SKM-1 (cell line): Measurements from ENCODE around the gene IDS.
"Not testable (repeated sequence)": the region's sequence is repeated elsewhere in the genome, so short reads cannot be mapped to it uniquely, and the experiment has no call there.

Source experiments
- DNase-seq: peaks from one replicate; lab custom pipeline; 2025; ENCODE audit not compliant: unreplicated experiment; lab: John Stamatoyannopoulos, UW

IDS gene

DNA sequence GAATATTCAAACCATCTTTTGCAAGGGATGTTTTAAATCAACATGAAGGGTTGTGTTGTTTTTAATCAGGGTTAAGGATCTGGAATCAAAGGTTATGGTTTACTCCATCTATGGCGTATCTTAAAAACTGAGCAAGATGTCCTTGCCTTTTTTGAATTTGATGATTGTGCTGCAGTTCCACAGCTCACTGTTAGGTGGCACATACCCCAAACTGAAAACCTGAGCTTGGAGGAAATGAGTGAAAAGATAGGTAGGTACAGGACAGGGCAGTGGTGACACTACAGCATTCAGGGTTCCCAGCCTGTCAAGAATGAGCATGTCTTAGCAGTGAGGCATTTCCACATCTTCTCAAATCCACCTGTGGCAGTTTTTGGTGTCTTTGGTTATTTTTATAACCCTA is 22.6 kb upstream of the IDS start:
- DNase-seq, result no peak

DNA sequence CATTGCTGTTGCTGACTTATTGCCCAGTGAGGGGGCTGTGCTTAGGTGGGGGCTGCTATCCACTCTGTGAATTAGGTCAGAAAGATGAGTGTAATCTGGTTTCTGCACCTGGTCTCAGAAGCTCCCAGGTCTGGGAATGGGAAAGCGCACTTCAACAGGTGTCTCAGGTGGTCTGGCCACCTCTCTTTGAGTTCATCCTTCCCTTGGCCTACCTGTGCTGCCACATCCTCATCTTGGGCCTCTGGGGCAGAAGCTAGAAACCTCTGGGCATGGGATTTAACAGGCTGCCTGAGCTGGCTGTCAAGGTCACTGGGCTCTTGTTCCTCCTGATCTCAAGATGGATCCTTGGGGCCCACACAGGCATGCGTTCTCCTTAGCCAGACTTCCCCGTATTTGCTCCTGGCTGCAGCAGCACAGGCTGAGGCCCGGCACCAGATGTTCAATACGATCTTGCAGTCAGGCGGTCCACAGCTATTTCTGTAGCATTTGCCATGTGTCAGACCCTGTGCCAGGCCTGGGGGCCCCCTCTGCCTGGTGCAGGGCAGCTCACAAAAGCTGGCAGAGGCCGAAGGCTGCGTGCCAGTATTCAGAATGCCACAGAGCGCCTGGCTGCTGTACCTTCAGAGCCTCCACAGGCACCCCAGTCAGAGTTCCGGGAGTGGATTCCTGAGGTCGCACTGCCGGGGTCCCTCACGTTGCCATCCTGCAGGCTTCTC is 21.4 kb upstream of the IDS start:
- DNase-seq, result not testable (repeated sequence)

DNA sequence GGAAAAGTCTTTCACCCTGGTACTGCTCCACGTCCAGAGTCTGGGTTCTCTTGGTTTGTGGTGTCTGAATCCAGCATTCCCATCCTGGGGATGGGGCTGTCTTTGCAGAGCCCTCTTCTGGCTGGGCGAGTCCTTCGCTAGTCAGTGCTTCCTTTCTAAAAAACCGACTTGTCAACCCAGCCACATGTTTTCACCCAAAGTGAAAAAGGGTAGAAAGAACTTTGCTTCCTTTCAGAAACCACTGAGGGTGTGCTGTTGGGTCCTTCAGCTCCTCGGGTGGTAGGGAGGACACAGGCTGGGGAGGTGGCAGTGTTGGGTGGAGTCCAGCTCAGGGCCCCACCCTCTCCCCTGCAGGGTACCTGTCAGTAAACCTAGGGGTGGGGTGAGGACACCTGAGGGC is 20.8 kb upstream of the IDS start:
- DNase-seq, result not testable (repeated sequence)

DNA sequence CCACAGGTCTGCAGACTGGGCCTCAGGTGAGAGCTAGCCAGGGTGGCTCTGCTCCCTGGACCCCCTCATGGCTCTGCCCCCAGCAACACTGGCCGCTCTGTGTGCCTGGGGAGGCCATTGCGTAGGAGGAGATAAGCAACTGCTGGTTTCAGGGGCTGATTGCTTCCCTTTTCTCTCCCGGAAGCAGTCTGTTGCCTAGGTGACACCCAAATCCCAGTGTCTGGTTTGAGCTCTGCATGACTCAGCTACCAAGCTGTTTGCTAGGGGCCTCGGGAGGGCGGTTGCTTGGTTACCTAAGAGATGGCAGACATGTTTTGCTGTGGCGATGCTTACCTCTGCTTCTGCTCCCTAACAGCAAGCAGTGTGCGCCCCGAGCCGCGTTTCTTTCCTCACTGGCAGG is 20.3 kb upstream of the IDS start:
- not testable (repeated sequence) for DNase-seq

DNA sequence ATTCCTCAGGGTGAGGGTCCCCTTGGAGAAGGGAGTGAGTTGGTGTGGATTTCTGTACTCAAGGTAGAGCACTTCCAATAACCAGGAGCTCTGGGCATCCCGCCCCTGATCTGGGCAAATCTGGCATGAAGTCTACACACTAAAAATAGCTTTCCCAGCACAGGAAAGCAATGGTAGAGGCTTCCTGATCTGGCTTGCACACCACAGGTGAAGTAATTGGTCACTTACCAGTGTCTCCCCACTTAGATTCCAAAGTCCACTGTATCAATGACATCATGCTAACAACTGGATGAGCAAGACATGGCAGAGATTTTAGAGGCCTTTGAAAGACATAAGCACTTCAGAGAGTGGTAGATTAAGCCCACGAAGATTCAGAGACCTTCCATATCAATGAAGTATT is 17.8 kb upstream of the IDS start:
- DNase-seq, result no peak

DNA sequence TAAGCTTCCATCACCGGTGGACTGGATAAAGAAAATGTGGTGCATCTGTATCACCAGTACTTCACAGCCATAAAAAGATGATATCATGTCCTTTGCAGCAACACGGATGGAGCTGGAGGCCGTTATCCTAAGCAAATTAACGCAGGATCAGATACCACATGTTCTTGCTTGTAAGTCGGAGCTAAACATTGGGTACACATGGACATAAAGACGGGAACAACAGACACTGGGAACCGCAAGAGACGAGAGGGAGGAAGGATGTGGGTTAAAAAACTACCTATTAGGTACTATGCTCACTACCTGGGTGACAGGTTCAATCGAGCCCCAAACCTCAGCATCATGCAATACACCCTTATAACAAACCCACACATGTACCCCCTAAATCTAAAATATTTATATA is 16.3 kb upstream of the IDS start:
- DNase-seq, result no peak

DNA sequence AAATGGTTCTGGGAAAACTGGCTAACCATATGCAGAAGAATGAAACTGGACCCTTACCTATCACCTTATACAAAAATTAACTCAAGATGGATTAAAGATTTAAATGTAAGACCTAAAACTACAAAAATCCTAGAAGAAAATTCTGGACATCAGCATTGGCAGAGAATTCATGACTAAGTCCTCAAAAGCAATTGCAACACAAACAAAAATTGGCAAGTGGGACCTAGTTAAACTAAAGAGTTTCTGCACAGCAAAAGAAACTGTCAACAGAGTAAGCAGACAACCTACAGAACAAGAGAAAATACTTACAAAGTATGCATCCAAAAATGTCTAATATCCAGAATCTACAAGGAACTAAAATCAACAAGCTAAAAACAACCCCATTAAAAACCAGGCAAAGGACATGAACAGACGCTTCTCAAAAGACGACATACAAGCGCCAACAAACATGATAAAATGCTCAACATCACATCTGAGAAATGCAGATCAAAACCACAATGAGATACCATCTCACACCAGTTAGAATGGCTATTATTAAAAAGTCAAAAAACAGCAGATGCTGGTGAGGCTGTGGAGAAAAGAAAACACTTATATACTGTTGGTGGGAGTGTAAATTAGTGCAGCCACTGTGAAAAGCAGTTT is 15.7 kb upstream of the IDS start:
- DNase-seq, result not testable (repeated sequence)

DNA sequence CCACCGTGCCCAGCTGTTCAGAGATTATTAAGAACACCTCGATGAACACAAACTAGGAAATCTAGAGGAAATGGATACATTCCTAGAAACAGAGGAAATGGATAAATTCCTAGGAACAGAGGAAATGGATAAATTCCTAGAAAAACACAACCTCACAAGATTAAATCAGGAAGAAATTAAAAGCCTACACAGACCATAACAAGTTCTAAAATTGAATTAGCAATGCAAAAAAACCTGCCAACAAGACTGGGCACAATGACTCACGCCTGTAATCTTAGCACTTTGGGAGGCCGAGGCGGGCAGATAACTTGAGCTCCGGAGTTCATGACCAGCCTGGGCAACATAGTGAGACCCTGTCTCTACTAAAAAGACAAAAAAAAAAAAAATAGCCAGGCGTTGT is 13.1 kb upstream of the IDS start:
- DNase-seq, result no peak

DNA sequence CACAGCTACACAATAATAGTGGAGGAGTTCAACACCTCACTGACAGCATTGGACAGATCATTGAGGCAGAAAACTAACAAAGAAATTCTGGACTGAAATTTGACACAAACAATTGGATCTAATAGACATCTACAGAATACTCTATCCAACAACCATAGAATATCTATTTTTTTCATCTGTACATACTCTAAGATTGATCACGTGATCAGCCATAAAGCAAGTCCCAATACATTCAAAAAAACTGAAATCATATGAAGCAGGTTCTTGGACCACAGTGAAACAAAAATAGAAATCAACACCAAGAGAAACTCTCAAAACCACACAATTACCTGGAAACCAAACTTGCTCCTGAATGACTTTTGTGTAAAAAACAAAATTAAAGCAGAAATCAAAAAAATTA is 12.2 kb upstream of the IDS start:
- no peak for DNase-seq

DNA sequence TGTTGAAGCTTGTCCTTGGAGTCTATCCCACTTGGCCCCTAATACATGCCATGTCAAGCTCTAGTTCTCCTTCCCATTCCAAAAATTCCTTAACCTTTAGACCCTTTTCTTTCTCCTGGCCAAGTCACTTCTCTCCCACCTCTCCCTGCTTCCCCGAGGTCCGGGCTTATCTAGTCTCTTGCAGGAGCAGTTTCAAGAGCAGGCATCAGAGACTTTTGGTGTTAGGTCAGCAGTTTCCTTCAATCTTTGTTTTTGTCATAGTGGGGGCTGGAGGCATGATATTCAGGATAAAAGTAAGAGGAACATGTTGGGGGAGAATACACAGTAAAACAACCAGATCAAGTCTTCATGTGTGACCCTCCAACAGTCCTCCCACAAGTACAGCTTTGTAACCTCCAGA is 11.5 kb upstream of the IDS start:
- DNase-seq, result no peak

DNA sequence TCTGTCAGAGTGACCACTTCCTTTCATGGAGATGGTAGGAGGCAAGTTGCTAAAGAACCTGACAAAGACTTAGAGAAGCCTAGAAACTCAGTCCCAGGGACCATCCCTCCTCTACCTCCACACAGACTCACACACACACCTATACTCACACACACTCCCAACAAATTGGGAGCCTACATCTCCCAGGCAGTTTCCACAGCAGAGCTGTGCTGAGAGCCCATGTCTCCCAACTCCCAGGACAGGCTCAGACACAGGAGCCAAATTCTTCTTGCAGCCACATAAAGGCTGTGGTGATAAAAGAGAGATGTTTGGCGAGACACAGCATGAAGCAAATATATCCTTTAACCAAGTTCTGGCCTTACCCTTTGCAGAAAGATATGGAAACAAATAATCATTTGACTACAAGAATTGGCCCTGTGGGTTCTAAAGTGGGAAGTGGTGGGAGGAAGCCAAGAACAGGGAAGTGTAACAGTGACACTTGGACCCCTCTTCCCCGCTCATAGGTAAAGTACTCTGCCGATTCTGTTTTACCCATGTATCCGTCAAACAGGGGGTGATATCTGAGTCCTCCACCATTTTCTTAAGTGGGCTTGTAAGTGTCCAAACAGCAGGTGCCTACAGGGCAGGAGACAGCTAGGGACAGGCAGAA is 11.0 kb upstream of the IDS start:
- DNase-seq, result peak; percentile 1

DNA sequence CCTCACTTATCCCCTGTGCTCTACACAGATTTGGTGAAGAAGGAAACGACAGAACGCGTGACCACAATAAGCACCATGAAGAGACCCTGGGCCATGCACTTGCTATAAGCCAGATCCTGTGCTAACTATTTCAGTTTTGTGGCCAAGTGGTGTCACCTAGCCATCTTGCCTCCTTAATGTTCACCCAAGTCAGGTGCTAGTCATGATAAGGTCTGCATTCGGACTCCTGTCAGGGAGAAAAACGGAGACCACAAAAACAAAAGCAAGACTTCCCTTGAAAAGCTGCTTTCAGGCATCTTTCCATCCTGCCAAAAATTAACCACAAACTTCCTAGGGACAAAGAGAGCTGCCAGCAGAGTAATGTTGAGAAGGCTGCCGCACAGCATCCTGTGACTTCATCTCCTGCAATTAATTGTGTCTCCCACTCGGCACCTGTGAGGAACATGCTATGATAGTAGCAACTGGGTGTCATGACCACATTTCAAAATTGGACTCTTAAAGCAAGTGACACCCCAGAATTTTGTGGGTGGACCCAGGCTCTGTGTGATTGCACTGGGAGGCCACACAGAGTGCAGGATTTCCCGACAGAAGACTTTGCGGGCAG is 8.8 kb upstream of the IDS start:
- no peak for DNase-seq

DNA sequence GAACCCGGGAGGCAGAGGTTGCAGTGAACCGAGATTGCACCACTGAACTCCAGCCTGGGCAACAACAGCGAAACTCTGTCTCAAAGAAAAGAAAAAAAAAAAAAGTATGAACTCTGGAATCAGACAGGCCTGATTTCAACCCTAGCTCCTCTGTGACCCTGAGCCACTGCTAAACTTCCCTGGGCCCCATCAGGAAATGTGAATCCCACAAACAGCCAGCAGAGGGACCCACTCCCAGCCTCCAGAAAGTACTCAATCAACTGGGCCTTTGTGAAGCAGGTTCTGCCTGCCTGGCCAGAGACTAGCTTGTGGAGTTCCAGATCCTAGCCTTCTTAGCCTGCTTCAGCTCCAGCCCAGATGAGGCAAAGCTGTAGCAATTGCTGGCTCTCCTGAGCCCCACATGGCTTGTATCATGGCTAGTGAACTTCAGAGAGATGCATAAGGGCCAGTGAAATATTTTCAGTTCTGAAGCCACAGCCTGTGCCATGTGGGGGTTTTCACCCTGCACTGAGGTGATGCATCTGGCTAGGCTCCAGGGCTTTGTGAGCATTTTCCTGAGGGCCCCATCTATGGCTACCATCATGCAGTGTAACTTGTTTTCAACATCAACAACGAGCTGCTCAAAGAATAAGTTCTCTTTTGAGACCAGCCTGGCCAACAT is 7.2 kb upstream of the IDS start:
- peak; percentile 35 for DNase-seq

DNA sequence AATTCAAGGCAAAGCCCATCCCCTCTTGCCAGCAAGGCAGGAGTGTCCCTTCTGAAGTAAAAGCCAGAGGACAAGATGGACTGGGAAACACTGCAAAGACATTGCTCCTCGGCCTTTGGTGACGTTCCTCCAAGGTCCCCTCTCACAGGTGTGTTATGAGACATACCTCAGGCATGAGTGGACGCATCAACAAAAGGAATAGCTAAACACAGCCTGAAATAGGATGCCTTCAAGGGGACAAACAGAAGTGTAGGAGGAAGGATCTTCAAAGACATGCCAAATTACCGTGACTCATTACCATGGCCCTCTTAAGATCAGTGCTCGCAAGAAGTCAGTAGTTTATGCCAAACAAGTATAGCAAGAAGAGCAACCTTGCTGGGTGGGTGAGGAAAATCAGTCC is 6.0 kb upstream of the IDS start:
- no peak for DNase-seq

DNA sequence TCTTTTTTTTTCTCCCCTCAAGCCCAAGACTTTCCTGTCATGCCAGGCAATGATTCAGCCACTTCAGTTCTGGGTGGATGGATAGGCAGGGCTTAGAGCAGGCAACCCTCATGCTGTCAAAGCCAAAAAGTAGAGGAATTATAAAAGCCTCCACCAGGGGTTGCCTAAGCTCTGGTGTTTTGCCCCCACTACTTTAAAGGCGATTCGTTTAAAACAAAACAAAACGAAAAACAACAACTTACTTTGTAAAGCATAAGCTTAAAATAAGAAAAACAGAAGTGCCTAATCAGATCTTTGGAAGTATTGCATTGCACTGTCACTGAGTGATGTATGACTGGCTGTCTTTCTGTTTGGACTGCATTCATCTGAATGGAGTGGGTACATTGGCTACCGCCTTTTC is 5.3 kb upstream of the IDS start:
- no peak for DNase-seq

DNA sequence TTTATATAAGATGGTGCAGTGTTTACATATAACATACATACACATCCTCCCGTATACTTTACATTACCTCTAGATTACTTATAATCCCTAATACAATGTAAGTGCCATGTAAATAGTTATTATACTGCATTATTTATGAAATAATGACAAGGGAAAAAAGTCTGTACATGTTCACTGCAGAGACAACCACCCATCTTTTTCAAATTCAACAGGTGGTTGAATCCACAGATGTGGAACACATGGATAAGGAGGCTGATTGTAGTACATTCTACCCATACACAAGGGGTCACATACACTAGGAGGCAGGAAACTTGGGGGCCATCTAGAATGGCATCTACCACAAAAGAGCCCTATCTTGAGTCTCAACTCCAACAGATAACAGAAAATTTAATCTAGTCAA is 3.4 kb upstream of the IDS start:
- no peak for DNase-seq

DNA sequence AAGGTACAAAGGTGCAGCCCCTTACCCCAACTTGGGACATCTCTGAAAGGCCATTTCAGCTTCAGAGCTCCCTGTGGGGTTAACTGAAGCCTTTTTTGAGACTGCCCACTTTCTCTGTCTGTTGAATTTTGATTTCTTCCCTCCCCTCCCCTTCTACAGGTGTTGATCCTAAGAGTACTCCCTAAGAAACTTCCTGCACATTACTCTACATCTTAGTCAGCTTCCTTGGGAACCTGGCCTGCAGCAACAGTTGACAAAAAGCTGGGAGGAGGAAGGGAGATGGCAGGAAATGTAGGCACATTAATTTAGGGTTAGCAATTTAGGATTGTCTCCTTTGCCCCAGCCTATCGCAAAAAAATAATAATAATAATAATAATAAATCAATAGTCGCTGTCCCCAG is 1.2 kb upstream of the IDS start:
- DNase-seq, result no peak

DNA sequence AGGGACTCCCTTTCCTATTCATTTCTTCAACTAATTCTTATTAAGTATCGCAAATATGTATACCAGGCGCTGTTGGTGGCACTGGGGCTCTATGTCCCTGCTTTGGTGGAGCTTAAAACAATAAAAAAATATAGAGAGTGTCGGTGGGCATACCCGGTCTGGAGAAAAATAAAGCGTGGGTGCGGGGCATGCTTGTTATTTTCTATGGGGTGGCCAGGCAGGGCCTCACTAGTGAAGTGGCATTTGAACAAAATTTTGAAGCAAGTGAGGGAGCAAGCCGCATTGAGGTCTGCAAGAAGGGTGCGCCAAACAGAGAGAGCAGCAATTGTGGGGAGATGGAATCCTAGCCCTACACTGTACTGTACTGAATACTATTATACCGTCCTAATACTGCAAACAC is 565 bp upstream of the IDS start:
- no peak for DNase-seq

DNA sequence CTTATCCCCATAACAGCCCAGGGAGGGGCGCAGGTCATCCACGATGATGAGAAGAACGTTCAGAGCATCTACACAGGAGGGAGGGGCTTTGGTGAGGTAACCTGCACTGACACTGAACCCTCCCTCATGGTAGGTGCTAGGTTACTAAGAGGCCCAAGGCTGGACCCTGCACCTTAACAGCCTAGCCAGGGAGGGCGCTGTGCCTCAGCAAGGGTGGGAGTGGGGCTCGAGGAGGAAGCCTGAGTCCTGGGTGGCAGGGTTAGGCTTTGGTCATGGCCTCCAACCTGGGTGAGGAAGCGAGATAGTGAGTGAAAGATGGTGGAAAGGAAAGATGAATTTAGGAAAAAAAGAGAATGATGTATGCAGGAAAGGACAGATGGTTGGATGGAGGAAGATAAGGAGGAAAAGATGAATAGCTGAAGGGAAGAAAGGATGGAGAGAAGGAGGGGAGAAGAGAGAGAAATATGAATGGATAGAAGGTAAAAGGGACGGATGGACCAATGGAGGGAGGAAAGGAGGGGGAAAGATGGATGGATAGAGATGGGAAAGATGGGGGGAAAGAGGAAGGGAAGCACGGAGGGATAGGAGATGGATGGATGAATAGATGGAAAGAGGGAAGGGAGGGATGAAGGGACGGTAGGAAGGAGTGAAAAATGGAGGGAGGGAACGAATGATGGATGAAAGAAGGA is 736 bp downstream of the IDS start:
- DNase-seq, result no peak

DNA sequence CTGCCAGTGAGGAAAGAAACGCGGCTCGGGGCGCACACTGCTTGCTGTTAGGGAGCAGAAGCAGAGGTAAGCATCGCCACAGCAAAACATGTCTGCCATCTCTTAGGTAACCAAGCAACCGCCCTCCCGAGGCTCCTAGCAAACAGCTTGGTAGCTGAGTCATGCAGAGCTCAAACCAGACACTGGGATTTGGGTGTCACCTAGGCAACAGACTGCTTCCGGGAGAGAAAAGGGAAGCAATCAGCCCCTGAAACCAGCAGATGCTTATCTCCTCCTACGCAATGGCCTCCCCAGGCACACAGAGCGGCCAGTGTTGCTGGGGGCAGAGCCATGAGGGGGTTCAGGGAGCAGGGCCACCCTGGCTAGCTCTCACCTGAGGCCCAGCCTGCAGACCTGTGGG is 1.7 kb downstream of the IDS start:
- peak; percentile 7 for DNase-seq

DNA sequence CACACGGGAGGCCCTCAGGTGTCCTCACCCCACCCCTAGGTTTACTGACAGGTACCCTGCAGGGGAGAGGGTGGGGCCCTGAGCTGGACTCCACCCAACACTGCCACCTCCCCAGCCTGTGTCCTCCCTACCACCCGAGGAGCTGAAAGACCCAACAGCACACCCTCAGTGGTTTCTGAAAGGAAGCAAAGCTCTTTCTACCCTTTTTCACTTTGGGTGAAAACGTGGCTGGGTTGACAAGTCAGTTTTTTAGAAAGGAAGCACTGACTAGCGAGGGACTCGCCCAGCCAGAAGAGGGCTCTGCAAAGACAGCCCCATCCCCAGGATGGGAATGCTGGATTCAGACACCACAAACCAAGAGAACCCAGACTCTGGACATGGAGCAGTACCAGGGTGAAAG is 2.2 kb downstream of the IDS start:
- DNase-seq, result not testable (repeated sequence)
